Erythroblast (primary cell): Measurements from ENCODE around the gene CASP3.

Source experiments
- GATA1 ChIP-seq: IDR thresholded peaks from 2 replicates; pipeline ENCODE4 v1.6.1; 2011; ENCODE audit warnings: low read depth, mild to moderate bottlenecking, control low read depth, low read length, moderate library complexity
- POLR2A ChIP-seq: IDR thresholded peaks from 2 replicates; pipeline ENCODE4 v1.6.1; 2011; ENCODE audit warnings: mild to moderate bottlenecking, low read length

DNA sequence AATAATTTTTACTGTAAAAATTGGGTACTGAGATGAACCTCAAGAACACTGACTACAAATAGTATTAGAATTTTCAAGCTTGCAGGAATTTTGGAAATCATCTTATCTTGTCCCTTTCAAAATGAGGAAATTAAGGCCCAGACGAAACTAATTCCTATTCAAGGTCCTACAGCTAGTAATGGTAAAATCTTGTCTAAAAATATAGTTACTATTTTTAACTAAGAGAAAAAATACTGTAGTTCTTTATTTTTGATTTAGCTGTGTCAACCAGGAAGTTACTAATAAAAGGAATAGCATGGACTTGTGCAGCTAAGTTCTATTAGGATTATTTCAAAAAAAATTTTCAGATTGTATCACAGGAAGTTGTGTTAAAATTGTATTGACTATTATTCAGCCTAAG is 13.0 kb upstream of the CASP3 start:
- TF ChIP-seq POLR2A (no peak), GATA1 (no peak)
